Bronchial epithelial cell (primary cell): ENCODE data around the gene CMKLR1. TPM values are rescaled to one million over a fixed set of nuclear protein-coding genes. Genes with fewer than 3 reads are reported as not detected.

Source experiments
- DNase-seq: peaks from one replicate; pipeline ENCODE4 v3.0.0-alpha.2; 2010; ENCODE audit warnings: low read depth
- FAIRE-seq: peaks from 2 replicates; lab custom pipeline; 2011; peaks lifted over from hg19 to GRCh38; lab: Jason Lieb, UNC
- H3K27me3 ChIP-seq: 2 replicates; pipeline ENCODE4 v1.5.1; 2011; ENCODE audit warnings: low read length; ENCODE audit not compliant: control insufficient read depth, insufficient read depth
- H3K36me3 ChIP-seq: 2 replicates; pipeline ENCODE4 v1.5.1; 2011; ENCODE audit warnings: low read length; ENCODE audit not compliant: control insufficient read depth, insufficient read depth
- H3K4me3 ChIP-seq: 2 replicates; pipeline ENCODE4 v1.5.1; 2011; ENCODE audit warnings: mild to moderate bottlenecking, low read depth, low read length, control low read depth
- total RNA-seq: library from RNA; depleted of rRNA; stranded (reverse); fragments of >200 nt; gene quantifications from 2 replicates; pipeline ENCODE4 v1.2.1, GENCODE V29; 2014
- TF ChIP-seq, protein P1 (sequence below): IDR thresholded peaks from 2 replicates; pipeline ENCODE4 v1.5.1; 2011; ENCODE audit warnings: mild to moderate bottlenecking, moderate library complexity, low read length, control low read depth, inconsistent platforms; ENCODE audit not compliant: insufficient read depth, severe bottlenecking

Gene CMKLR1, protein sequence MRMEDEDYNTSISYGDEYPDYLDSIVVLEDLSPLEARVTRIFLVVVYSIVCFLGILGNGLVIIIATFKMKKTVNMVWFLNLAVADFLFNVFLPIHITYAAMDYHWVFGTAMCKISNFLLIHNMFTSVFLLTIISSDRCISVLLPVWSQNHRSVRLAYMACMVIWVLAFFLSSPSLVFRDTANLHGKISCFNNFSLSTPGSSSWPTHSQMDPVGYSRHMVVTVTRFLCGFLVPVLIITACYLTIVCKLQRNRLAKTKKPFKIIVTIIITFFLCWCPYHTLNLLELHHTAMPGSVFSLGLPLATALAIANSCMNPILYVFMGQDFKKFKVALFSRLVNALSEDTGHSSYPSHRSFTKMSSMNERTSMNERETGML
- not detected in 2 replicates for total RNA-seq

DNA sequence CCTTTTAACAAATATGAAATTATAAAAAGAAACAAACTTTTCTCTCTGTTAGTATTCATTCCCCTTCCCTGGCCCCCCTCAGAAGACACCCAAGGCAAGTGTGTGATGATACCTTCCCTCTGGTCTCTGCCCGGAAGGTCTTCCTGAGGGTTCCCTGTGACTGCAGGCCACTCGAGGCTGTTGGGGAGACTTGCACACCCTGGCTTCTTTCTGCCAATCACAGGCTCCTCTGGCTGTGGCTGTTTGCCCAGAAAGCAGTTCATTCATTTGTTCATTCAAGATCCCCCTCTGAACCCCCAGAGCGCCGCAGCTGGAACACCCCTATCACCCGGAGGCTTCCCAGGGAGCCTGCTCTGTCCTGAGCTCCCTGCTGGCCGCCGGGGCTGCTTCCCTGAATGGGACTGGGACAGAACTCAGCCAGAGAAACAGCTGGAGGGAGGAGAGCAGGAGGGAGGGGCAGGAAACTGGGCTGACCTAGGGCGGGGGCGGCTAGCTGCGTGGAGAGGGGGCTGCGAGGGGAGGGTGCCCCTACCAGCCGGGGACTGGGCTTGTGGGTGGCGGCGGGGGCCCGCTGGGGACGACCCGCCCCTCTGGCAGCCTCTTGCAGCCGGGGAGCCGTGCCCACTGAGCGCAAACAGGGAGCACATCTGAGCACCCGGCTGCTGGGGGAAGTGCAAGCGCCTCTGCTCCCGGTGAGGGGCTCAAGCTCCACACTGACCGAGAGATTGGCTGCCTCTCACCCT, at the start of gene CMKLR1:
CMKLR1 (minus strand) TSS at position 397 of the 743 bp plus-strand sequence. CDS start 45,720 bp downstream, outside the sequence.
- Histone ChIP-seq H3K36me3 (no peaks in the 10 kb centered on the region), H3K27me3 (no peaks in the 10 kb centered on the region), H3K4me3 (no peak within 1 kb of the TSS)
- DNase-seq = no peak
- no peak for FAIRE-seq
- TF ChIP-seq, protein P1, sequence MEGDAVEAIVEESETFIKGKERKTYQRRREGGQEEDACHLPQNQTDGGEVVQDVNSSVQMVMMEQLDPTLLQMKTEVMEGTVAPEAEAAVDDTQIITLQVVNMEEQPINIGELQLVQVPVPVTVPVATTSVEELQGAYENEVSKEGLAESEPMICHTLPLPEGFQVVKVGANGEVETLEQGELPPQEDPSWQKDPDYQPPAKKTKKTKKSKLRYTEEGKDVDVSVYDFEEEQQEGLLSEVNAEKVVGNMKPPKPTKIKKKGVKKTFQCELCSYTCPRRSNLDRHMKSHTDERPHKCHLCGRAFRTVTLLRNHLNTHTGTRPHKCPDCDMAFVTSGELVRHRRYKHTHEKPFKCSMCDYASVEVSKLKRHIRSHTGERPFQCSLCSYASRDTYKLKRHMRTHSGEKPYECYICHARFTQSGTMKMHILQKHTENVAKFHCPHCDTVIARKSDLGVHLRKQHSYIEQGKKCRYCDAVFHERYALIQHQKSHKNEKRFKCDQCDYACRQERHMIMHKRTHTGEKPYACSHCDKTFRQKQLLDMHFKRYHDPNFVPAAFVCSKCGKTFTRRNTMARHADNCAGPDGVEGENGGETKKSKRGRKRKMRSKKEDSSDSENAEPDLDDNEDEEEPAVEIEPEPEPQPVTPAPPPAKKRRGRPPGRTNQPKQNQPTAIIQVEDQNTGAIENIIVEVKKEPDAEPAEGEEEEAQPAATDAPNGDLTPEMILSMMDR = no peak

DNA sequence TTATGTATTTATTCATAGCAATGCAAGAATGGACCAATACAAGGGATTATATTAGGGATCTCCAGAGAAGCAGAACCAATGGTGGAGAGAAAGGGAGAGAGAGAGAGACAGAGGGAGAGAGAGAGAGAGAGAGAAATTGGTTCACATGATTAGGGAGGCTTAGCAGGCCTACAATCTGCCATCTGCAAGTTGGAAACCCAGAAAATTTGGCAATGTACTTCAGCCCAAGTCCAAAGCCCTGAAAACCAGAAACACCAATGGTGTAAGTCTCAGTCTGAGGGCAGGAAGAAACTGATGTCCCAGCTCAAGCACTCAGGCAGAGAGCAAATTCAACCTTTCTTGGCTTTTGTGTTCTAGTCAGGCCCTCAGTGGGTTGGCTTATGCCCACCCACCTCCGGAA, 48.7 kb upstream of the CMKLR1 start:
- TF ChIP-seq, protein P1 = no peak
- Histone ChIP-seq H3K27me3 (no peaks in the 10 kb centered on the region), H3K4me3 (no peak overlapping the region), H3K36me3 (no peaks in the 10 kb centered on the region)
- DNase-seq (no peak), FAIRE-seq (no peak)

DNA sequence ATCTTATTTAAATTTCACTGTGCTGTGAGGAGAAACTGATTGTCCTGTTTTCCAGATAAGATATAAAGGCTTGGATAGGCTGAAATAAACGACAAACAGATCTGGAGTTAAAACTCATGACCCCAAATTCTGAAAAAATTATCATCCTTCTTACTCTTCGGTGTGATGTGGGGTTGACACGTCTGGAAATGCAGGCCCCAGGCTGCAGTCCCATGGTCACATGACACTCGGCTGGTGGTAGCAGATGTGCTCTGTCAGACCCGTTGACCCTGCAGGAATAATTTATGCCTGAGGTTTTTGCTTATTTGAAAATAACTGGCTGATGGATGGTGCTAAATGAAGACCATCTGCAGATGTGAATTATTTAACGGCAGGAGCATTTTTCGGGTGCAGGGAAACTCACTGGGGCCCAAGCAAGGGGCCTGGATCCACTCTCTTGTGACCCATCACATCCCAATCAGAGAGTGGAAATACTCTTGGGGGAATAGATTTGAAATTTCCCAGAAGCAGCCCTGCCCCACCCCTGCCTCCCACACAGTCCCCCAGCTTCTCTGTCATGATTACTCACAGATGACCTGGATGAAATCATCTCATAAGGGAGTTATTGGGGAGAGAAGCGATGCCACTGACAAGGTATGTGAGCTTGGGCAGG, 47.7 kb upstream of the CMKLR1 start:
- Histone ChIP-seq H3K4me3 (no peak overlapping the region), H3K36me3 (no peaks in the 10 kb centered on the region), H3K27me3 (no peaks in the 10 kb centered on the region)
- DNase-seq (peak; percentile 5), FAIRE-seq (no peak)
- TF ChIP-seq, protein P1 = no peak

DNA sequence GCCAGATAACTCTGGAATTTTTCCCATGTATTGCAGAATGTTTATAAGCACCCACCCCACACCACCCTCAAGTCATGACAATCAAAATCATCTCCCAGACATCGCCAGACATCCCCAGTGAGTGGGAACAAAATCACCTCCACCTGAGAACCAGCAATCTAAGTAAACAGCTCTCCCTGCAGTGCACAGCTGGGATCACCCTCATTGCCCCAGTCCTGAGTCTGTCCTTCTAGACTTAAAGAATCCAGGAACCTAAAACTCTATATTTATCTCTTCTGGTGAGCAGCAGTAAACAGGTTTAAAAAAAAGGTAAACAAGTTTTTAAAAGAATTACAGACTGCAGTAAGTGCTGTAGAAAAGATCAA, 43.3 kb upstream of the CMKLR1 start:
- Histone ChIP-seq H3K27me3 (no peaks in the 10 kb centered on the region), H3K36me3 (no peaks in the 10 kb centered on the region)

DNA sequence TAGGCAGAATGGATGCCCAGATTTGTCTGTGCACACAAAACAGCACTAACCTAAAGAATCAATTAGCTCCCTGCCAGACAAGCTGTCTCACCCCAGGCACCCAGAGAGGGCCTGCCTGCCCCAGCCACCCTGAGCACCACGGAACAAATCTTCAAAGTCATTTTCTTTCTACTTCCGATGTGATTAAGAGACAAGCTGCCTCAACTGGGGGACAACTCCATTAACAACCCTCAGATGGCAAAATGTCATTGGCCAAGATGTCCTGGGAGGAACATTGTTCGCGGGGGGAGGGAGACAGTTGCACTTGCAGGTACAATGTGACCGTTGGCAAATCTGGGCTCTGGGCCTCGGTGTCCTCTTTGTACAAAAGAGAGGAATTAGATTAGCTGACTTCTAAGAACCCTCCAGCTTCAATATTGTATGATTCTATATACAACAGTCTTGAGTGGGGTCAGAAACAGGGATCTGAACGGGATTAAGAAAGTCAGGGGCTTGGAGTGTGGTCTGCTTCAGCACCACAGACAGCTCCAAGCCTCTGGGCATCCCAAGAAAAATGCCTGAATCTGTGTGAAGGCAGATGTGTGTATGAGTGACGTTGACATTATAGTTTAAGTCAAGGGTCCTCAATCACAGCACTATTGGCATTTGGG, 42.8 kb upstream of the CMKLR1 start:
- TF ChIP-seq, protein P1 = no peak
- no peak for FAIRE-seq
- Histone ChIP-seq H3K4me3 (no peak overlapping the region), H3K27me3 (no peaks in the 10 kb centered on the region), H3K36me3 (no peaks in the 10 kb centered on the region)
- DNase-seq = no peak

More for the DNA sequence above, 43.3 kb upstream of the CMKLR1 start:
- no peak for FAIRE-seq
- no peak overlapping the region for H3K4me3 ChIP-seq
- DNase-seq = no peak
- TF ChIP-seq, protein P1 = no peak
